ENCODE measurements around the gene SRRT.

DNA sequence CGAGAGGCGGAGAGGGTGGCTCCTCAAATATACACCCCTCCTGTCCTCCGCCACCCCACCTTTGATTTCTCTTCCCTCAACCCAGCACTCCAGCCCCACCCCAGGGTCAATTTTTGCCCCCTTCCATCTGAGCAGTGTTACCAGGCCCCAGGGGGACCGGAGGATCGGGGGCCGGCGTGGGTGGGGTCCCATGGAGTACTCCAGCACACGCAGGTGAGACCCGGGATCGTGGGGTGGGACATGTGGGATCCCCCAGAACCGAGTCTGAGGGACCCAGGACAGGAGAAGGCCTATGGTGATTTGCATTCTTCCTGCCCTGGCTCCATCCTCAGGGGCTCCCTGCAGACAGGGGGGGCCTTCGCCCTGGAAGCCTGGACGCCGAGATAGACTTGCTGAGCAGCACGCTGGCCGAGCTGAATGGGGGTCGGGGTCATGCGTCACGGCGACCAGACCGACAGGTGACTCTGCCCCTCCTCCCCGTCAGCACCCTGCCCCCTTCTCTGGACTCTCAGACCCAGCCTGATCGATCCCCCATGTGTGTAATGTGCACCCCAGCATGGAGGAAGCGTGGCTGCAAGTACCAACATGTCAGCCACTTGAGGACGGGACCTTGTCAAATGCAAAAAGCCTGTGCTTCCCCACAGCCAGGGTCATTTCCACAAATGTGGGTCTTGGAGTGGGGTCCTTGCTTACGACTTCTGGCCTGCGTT is 7.0 kb upstream of the SRRT start:
- TF ChIP-seq MAX (IDR thresholded peaks at IDR 0.05; ENCODE audit: low read depth, low read length): no peak
- TF ChIP-seq EGR1 (IDR thresholded peaks at IDR 0.05; ENCODE audit: borderline replicate concordance in 1 of 2, low read depth in 2 of 2, low read length in 2 of 2): no peak
- TF ChIP-seq, protein P1, sequence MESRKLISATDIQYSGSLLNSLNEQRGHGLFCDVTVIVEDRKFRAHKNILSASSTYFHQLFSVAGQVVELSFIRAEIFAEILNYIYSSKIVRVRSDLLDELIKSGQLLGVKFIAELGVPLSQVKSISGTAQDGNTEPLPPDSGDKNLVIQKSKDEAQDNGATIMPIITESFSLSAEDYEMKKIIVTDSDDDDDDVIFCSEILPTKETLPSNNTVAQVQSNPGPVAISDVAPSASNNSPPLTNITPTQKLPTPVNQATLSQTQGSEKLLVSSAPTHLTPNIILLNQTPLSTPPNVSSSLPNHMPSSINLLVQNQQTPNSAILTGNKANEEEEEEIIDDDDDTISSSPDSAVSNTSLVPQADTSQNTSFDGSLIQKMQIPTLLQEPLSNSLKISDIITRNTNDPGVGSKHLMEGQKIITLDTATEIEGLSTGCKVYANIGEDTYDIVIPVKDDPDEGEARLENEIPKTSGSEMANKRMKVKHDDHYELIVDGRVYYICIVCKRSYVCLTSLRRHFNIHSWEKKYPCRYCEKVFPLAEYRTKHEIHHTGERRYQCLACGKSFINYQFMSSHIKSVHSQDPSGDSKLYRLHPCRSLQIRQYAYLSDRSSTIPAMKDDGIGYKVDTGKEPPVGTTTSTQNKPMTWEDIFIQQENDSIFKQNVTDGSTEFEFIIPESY (IDR thresholded peaks at IDR 0.05): no peak
- TF ChIP-seq ESRRA (IDR thresholded peaks at IDR 0.05; ENCODE audit: low read length): no peak
- TF ChIP-seq GABPA (IDR thresholded peaks at IDR 0.05; ENCODE audit: low read depth): no peak
- TF ChIP-seq, protein P2, sequence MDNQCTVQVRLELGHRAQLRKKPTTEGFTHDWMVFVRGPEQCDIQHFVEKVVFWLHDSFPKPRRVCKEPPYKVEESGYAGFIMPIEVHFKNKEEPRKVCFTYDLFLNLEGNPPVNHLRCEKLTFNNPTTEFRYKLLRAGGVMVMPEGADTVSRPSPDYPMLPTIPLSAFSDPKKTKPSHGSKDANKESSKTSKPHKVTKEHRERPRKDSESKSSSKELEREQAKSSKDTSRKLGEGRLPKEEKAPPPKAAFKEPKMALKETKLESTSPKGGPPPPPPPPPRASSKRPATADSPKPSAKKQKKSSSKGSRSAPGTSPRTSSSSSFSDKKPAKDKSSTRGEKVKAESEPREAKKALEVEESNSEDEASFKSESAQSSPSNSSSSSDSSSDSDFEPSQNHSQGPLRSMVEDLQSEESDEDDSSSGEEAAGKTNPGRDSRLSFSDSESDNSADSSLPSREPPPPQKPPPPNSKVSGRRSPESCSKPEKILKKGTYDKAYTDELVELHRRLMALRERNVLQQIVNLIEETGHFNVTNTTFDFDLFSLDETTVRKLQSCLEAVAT (IDR thresholded peaks at IDR 0.05): peak; percentile 64
- TF ChIP-seq ZZZ3 (IDR thresholded peaks at IDR 0.05; ENCODE audit: control insufficient read depth, insufficient read length, low read depth): no peak
- TF ChIP-seq RELA (IDR thresholded peaks at IDR 0.05; ENCODE audit: borderline replicate concordance, partially characterized antibody): no peak
